ENCODE results near the gene CCHCR1. TPM values are rescaled to one million over a fixed set of nuclear protein-coding genes. Genes with fewer than 3 reads are reported as not detected.

Gene CCHCR1
- total RNA-seq, 3 donors from 2014 or later: 10.9 to 17.1 (median 17.0) TPM

DNA sequence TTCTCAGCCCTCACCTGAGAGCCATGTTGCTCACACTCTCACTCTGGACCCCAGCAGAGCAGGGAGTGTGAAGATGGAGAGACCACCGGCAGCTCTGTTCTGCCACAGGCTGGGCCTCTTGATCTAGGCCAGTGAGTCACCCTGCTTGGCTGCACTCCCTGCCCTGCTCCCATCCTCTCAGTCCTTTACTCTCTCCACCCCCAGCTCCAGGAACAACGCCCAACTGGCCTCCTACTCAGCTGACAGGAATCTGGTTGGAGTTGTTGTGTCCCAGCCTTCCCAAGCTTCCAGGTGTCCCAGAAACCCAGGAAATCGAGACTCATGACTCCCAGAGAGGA, 43.1 kb downstream of the CCHCR1 start, which contains the start of gene PSORS1C1:
Gene PSORS1C1, plus strand, starts transcription at position 260 of the 338 bp plus-strand sequence. CDS start 14,833 bp downstream, outside the sequence.
- Histone ChIP-seq H3K27ac (peak within 1 kb of the TSS; percentile 91 to 96), H3K4me3 (peak within 1 kb of the TSS; percentile 10 to 61 (median 27)), H3K27me3 (no peaks in the 10 kb centered on the region), H3K9me3 (no peaks in the 10 kb centered on the region), H3K4me1 (peaks cover 7 to 15% of the 10 kb centered on the region in 2 donors), H3K36me3 (no peaks in the 10 kb centered on the region)
- DNase-seq (ENCODE audit: low spot score in 2 of 2): peak; percentile 81 to 90
- TF ChIP-seq POLR2A (IDR thresholded peaks at IDR 0.05): no peak
- TF ChIP-seq POLR2AphosphoS5 (IDR thresholded peaks at IDR 0.05): peak in 2 of 3 donors; percentile 26 to 48
- TF ChIP-seq, protein P1, sequence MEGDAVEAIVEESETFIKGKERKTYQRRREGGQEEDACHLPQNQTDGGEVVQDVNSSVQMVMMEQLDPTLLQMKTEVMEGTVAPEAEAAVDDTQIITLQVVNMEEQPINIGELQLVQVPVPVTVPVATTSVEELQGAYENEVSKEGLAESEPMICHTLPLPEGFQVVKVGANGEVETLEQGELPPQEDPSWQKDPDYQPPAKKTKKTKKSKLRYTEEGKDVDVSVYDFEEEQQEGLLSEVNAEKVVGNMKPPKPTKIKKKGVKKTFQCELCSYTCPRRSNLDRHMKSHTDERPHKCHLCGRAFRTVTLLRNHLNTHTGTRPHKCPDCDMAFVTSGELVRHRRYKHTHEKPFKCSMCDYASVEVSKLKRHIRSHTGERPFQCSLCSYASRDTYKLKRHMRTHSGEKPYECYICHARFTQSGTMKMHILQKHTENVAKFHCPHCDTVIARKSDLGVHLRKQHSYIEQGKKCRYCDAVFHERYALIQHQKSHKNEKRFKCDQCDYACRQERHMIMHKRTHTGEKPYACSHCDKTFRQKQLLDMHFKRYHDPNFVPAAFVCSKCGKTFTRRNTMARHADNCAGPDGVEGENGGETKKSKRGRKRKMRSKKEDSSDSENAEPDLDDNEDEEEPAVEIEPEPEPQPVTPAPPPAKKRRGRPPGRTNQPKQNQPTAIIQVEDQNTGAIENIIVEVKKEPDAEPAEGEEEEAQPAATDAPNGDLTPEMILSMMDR (IDR thresholded peaks at IDR 0.05): no peak
- intact Hi-C loops (cut with DNase I; ENCODE audit: low total_unique reads): no loop called here

DNA sequence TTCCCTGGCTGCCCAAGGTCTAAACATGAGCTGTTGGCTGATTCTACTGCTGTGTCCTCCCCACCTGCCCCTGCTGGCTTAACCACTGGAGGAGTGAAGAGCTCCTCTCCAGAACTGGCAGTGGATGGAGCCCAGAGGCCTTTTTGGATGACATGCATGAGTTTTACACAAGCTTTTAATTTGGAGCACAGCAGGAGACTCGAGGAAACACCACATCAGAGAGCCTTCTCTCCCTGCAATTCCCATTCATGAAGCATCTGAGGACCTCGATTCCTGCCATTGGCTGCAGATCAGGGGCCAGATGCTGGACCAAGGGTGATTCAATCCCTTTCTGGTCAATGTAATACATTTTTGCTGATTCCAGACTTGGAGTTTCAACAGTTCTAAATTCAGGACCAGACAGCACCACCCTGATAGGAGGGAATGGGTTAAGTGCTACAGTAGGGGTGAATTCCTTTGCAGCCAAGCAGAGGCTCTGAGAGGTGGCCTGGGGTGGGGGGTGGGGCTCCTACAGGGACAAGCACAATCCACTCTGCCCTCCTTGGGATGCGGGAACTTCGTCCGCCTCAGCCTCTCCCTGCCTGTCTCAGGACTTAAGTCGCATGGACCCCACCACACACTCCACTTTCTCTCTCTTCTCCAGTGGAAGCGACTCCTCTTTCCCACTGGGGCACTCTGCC, 43.6 kb downstream of the CCHCR1 start:
- intact Hi-C loops (cut with DNase I; ENCODE audit: low total_unique reads): no loop called here
- DNase-seq (ENCODE audit: low spot score in 2 of 2): peak in 1 of 2 donors; percentile 58
- Histone ChIP-seq H3K27ac (peak overlapping the region; percentile 91 to 96), H3K36me3 (no peaks in the 10 kb centered on the region), H3K27me3 (no peaks in the 10 kb centered on the region), H3K4me3 (peak overlapping the region in 1 of 3 donors; percentile 61), H3K9me3 (no peaks in the 10 kb centered on the region), H3K4me1 (peaks cover 7 to 15% of the 10 kb centered on the region in 2 donors)
- TF ChIP-seq, protein P1 (IDR thresholded peaks at IDR 0.05): no peak
- no peak for TF ChIP-seq POLR2A (IDR thresholded peaks at IDR 0.05)
- TF ChIP-seq POLR2AphosphoS5 (IDR thresholded peaks at IDR 0.05): no peak

DNA sequence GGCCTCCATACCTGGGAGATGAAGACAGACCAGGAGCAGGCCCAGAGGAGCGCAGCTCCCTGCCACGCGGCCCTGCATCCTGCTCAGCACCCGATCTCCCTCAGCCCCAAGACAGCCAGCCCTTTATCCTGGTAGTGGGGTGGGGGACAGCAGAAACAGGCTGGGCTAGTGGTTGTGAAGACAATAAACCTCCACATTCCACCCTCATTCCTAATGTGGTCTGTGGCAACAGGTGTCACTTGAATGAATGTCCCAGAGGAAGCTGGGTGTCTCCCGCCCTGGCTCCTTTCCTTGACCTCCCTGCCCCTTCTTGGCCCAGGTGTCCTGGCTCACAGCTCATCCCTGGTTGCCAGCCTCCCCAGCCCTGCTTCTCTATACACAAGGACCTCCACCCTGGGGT, 45.1 kb downstream of the CCHCR1 start, which contains the start of gene C6orf15:
Gene C6orf15, minus strand, starts transcription at position 98 of the 400 bp plus-strand sequence. Its CDS starts 20 bp downstream, at position 78.
- H3K9me3 ChIP-seq: no peaks in the 10 kb centered on the region
- no peaks in the 10 kb centered on the region for H3K27me3 ChIP-seq
- TF ChIP-seq POLR2A (IDR thresholded peaks at IDR 0.05) (no peak), POLR2AphosphoS5 (IDR thresholded peaks at IDR 0.05) (no peak)
- TF ChIP-seq, protein P1 (IDR thresholded peaks at IDR 0.05): no peak
- no peak for DNase-seq (ENCODE audit: low spot score in 2 of 2)
- H3K27ac ChIP-seq: peak within 1 kb of the TSS; percentile 91 to 96
- intact Hi-C loops (cut with DNase I; ENCODE audit: low total_unique reads): no loop called here
- H3K4me1 ChIP-seq: peaks cover 7 to 15% of the 10 kb centered on the region in 2 donors
- no peak within 1 kb of the TSS for H3K4me3 ChIP-seq
- H3K36me3 ChIP-seq: no peaks in the 10 kb centered on the region

DNA sequence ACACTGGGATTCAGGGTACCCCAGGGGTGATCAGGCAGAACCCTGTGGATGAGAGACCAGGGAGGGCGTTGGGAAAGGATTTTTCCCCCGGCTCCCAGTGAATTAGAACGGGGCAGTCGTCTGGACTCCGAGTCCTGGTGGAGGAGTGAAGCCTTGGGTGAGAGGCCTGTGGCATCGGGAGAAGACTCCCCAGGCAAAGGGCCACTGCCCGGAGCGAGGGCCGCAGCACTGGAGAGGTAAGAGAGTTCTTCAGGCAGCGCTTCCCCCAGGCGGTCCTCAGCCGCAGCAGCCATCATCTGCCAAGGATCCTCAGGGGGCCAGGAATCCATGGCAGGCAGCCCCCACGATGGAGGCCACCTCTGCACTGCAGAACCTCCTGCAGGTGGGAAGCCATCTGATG, 45.9 kb downstream of the CCHCR1 start:
- Histone ChIP-seq H3K4me3 (no peak overlapping the region), H3K27me3 (no peaks in the 10 kb centered on the region), H3K9me3 (no peaks in the 10 kb centered on the region), H3K36me3 (no peaks in the 10 kb centered on the region), H3K27ac (no peak overlapping the region), H3K4me1 (peaks cover 7 to 15% of the 10 kb centered on the region in 2 donors)
- TF ChIP-seq POLR2AphosphoS5 (IDR thresholded peaks at IDR 0.05): no peak
- no peak for TF ChIP-seq POLR2A (IDR thresholded peaks at IDR 0.05)
- TF ChIP-seq, protein P1 (IDR thresholded peaks at IDR 0.05): no peak
- intact Hi-C loops (cut with DNase I; ENCODE audit: low total_unique reads): no loop called here
- no peak for DNase-seq (ENCODE audit: low spot score in 2 of 2)

DNA sequence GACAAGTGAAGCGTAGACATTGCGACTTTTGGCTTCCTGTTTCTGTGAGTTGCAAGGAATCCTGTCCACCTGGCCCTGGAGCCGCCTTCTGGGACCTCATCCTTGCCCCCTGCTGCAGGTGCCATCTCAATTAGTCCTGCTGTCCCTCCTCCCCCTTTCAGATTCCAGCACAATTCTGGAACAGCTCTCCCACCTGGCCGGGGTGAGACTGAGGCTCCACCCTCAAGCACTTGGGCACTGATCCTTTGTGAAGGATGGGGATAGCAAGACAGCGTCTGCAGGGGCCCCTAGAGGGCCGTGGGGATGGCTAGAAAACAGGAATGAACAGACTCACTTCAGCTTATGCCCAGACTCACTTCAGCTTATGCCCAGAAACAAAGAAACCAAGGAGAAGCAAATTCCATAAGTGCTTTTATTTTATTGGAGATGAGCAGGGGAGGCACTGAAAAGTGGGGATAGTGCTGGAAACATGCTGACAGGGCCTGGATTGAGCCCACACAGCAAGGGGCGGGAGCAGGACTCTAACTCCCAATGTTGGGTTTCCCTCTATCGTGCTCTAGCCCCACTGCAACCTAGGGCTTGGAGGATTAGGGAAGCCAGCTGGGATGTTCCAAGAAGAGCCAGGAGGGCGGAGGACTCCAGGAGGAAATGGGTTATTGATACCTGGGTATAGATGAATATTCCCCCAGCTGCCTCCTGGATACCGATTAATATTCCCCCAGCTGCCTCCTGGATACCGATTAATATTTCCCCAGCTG, 46.6 kb downstream of the CCHCR1 start:
- Histone ChIP-seq H3K27me3 (no peaks in the 10 kb centered on the region), H3K27ac (no peak overlapping the region), H3K4me3 (no peak overlapping the region)

More for the DNA sequence above, 46.6 kb downstream of the CCHCR1 start:
- TF ChIP-seq, protein P1 (IDR thresholded peaks at IDR 0.05): no peak
- Histone ChIP-seq H3K36me3 (no peaks in the 10 kb centered on the region), H3K9me3 (no peaks in the 10 kb centered on the region), H3K4me1 (peaks cover 7 to 15% of the 10 kb centered on the region in 2 donors)
- no peak for DNase-seq (ENCODE audit: low spot score in 2 of 2)
- intact Hi-C loops (cut with DNase I; ENCODE audit: low total_unique reads): no loop called here
